Activated CD8-positive, alpha-beta T cell treated with anti-CD3 and anti-CD28 coated beads for 36 hours (primary cell): ENCODE data around the gene KCNK6. TPM values are rescaled to one million over a fixed set of nuclear protein-coding genes. Genes with fewer than 3 reads are reported as not detected.

Experiments used
- ATAC-seq: fragments of 200-7000 bp; cut with Tn5 transposase; one replicate; pipeline ENCODE4 v1.10.0; 2021; ENCODE audit warnings: mild to moderate bottlenecking, moderate library complexity
- CTCF ChIA-PET: fragments of 350-600 bp; sonication (Branson Sonifier 250); formaldehyde crosslinking; loops from one replicate; lab custom pipeline; 2021; ENCODE audit warnings: antibody characterized with exemption; lab: Charles Lee
- POLR2A ChIA-PET: fragments of 350-600 bp; sonication (Branson Sonifier 250); formaldehyde crosslinking; loops from one replicate; lab custom pipeline; 2021; ENCODE audit warnings: antibody characterized with exemption; lab: Charles Lee
- DNase-seq: peaks from one replicate; pipeline ENCODE4 v3.0.0-alpha.2; 2020
- H3K27ac Mint-ChIP-seq: one replicate; pipeline ENCODE4 v1.8.0; 2021; ENCODE audit warnings: mild to moderate bottlenecking, mixed read lengths
- H3K27me3 Mint-ChIP-seq: one replicate; pipeline ENCODE4 v1.8.0; 2021; ENCODE audit warnings: mixed read lengths
- H3K36me3 Mint-ChIP-seq: one replicate; pipeline ENCODE4 v1.8.0; 2021; ENCODE audit warnings: low read depth, mixed read lengths
- H3K4me1 Mint-ChIP-seq: one replicate; pipeline ENCODE4 v1.8.0; 2021; ENCODE audit warnings: low read depth, mixed read lengths
- H3K4me3 Mint-ChIP-seq: one replicate; pipeline ENCODE4 v1.8.0; 2021; ENCODE audit warnings: mild to moderate bottlenecking, moderate library complexity, mixed read lengths
- H3K9me3 Mint-ChIP-seq: one replicate; pipeline ENCODE4 v1.8.0; 2021; ENCODE audit warnings: mixed read lengths
- CTCF ChIP-seq: fragments of 200-600 bp; IDR thresholded peaks from one replicate; pipeline ENCODE4 v1.8.0; 2022; ENCODE audit warnings: antibody characterized with exemption, mild to moderate bottlenecking
- intact Hi-C: fragments of 100-400 bp; cut with micrococcal nuclease; formaldehyde crosslinking; loops from one replicate; pipeline ENCODE4 v1.10.0; 2022
- total RNA-seq, 2 experiments: library from RNA; stranded (reverse); gene quantifications; one replicate each; pipeline ENCODE4 v1.2.3, GENCODE V29; 2021

KCNK6 gene
- total RNA-seq, 2 experiments from 2014 or later: 10.3 to 11.9 TPM

DNA sequence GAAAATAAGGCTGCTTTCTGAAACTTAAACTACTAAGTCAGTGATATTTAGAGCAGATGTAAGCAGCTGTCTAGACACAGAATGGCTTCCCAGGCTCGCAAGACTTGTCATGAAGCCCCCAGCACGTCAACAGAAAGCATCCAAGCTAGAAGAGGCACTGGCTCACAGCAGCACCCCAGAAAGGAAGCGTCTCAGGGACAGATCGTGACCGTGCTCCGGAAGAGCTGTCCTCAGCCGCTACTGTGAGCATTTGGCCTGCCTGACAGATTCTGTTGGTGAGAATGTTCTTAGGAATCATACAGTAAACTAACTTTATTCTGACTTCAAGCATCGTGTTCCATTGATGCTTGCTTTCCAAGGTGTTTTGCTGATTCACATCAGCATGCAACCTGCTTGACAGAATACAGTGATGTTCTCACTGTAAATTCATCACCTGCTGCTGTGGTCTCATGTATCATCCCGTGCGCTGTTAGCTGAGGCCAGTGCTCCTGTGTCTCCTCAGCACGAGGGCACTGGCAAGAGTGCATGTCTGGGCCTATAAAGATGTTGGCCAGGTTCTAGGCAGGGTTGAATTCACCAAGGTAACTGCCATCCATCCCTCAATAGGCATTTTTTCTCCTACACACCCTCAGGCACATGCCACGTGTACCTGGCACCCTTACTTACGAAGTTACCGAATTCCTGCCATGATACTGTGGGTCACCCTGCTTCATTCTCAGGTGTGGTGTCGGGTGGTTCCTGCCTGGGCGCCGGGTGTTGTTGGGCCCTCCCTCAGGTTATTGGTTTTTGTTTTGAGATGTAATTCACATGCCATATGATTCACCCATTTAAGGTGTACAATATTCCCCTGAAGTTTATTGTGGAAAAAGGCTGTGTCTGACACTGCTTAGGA, 39.4 kb upstream of the KCNK6 start:
- no peak for ATAC-seq
- CTCF ChIA-PET: interaction anchor here (1.4 to 1.6 kb wide), 2 partner anchors 36 to 53 kb away, joined by 3 to 5 read pairs; no protein-coding TSS in a partner anchor
- H3K27me3 Mint-ChIP-seq: no peaks in the 10 kb centered on the region
- no peak overlapping the region for H3K4me3 Mint-ChIP-seq
- POLR2A ChIA-PET: no interaction called here
- no peaks in the 10 kb centered on the region for H3K9me3 Mint-ChIP-seq
- peak overlapping the region; percentile 34 for H3K27ac Mint-ChIP-seq
- TF ChIP-seq CTCF: no peak
- intact Hi-C loops: no loop called here
- DNase-seq: no peak
- H3K36me3 Mint-ChIP-seq: no peaks in the 10 kb centered on the region
- H3K4me1 Mint-ChIP-seq: peaks cover 17% of the 10 kb centered on the region

DNA sequence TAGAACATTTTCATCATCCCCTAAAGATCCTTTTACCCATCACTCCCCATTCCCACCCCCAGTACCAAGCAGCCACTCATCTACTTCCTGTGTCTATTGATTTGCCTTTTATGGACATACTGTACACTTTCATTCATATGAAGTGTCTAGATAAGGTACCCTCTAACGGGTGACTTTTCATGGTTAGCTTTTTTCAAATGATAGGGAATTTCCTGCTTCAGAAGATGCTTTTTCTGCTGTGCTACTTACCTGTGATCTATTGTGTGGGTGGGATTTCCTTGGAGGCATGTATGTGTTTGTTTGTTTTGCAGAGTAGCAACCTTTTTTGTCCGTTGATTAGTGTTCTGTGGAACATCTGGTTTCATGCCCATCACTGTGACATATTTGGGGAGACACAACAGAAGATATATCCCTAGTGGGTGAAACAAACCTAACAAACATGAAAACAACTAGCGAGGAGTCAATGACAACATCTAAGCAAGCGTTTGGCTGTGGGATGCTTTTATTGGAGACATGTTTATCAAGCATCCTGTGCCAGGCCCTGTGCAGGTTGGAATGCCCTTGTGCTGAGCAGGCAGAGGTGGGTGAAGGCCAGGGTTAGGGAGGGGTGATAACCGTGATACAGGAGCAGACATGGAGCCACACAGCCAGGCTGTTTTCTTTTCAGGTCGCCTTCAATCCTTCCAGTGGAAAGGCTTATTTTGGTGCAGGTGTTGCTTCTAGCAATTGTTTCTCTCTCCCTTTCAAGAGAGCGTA, 37.7 kb upstream of the KCNK6 start:
- Mint-ChIP-seq H3K9me3 (no peaks in the 10 kb centered on the region), H3K4me3 (no peak overlapping the region), H3K27me3 (no peaks in the 10 kb centered on the region), H3K27ac (peak overlapping the region; percentile 65), H3K36me3 (no peaks in the 10 kb centered on the region), H3K4me1 (peaks cover 17% of the 10 kb centered on the region)
- DNase-seq (no peak), ATAC-seq (peak; percentile 89)
- intact Hi-C loops: no loop called here
- ChIA-PET CTCF (interaction anchor here (0.7 to 1.6 kb wide), 3 partner anchors 38 to 1095 kb away, joined by 3 to 4 read pairs (median 3); no protein-coding TSS in a partner anchor), POLR2A (interaction anchor here (0.6 to 0.7 kb wide), 3 partner anchors 16 to 94 kb away, joined by 3 to 5 read pairs (median 3); no protein-coding TSS in a partner anchor)
- TF ChIP-seq CTCF: no peak

GRCh38 chr19:38283271-38283670, 36.4 kb upstream of the KCNK6 start:
- ATAC-seq (no peak), DNase-seq (no peak)
- ChIA-PET POLR2A (no interaction called here), CTCF (interaction anchor here (0.6 to 1.6 kb wide), 3 partner anchors 18 to 39 kb away, joined by 3 to 4 read pairs (median 3); no protein-coding TSS in a partner anchor)
- Mint-ChIP-seq H3K4me3 (no peak overlapping the region), H3K36me3 (peaks cover 1% of the 10 kb centered on the region), H3K4me1 (peaks cover 17% of the 10 kb centered on the region), H3K9me3 (no peaks in the 10 kb centered on the region), H3K27me3 (no peaks in the 10 kb centered on the region), H3K27ac (no peak overlapping the region)
- TF ChIP-seq CTCF: no peak
- intact Hi-C loops: no loop called here

- Mint-ChIP-seq H3K9me3 (no peaks in the 10 kb centered on the region), H3K4me3 (no peak overlapping the region), H3K27me3 (no peaks in the 10 kb centered on the region), H3K36me3 (peaks cover 1% of the 10 kb centered on the region), H3K4me1 (peaks cover 17% of the 10 kb centered on the region), H3K27ac (no peak overlapping the region)
- TF ChIP-seq CTCF: no peak
- CTCF ChIA-PET: interaction anchor here (1.2 to 1.7 kb wide), 2 partner anchors 14 to 52 kb away, joined by 3 read pairs; no protein-coding TSS in a partner anchor
- ATAC-seq: no peak
- POLR2A ChIA-PET: interaction anchor here (0.6 kb wide), 1 partner anchor 145 kb away, joined by 3 read pairs; no protein-coding TSS in a partner anchor
- intact Hi-C loops: no loop called here
- no peak for DNase-seq
These were observed 35.2 kb upstream of the KCNK6 start for GRCh38 chr19:38284422-38284821.
